ENCODE data around the gene MAPKAP1. TPM values are rescaled to one million over a fixed set of nuclear protein-coding genes. Genes with fewer than 3 reads are reported as not detected.
A peak's percentile ranks its signal among the peaks of the same experiment; 100 is the strongest.

The MAPKAP1 gene
- total and polyA plus RNA-seq, 2 experiments from 2014 or later, result 68.5 to 74.5 TPM

GRCh38 chr9:125496313-125496834 is 210.6 kb downstream of the MAPKAP1 start:
- 92 to 93% methylated on average over 7 of the region's 7 CpGs for WGBS, 2 experiments (ENCODE audit: low coverage in 1 of 2, low lambda C conversion rate in 2 of 2, missing lambda C conversion rate in 2 of 2)
- H3K27me3 ChIP-seq (replicated peaks; ENCODE audit: insufficient read depth), result no peaks in the 10 kb centered on the region
- no peak overlapping the region for H3K4me3 ChIP-seq
- H3K9me2 ChIP-seq (ENCODE audit: insufficient read depth), result no peaks in the 10 kb centered on the region
- no peak overlapping the region for H3K27ac ChIP-seq
- peaks cover 17% of the 10 kb centered on the region for H3K4me1 ChIP-seq (ENCODE audit: insufficient read depth)
- in situ Hi-C loops (cut with MboI), result no loop called here
- H3F3A ChIP-seq (ENCODE audit: insufficient read depth), result peaks cover 17% of the 10 kb centered on the region
- H2AFZ ChIP-seq, result no peak overlapping the region
- TF ChIP-seq EZH2 (IDR thresholded peaks at IDR 0.05; ENCODE audit: insufficient read depth, poor library complexity, severe bottlenecking) (no peak), EZH2phosphoT487 (IDR thresholded peaks at IDR 0.05; ENCODE audit: insufficient read depth, low read depth) (no peak)
- H3K79me2 ChIP-seq (ENCODE audit: insufficient read depth), result 0 out of 2 replicates have a peak, but pooled peaks cover 6% of the 10 kb centered on the region
- DNase-seq, result no peak
- no peak overlapping the region for H3K4me2 ChIP-seq (ENCODE audit: unreplicated experiment)
- H3K36me3 ChIP-seq (ENCODE audit: low read depth), result no peaks in the 10 kb centered on the region
- no peaks in the 10 kb centered on the region for H3K9me3 ChIP-seq (ENCODE audit: low read depth)
- H4K20me1 ChIP-seq (ENCODE audit: insufficient read depth), result no peaks in the 10 kb centered on the region
- H3K9ac ChIP-seq, result no peak overlapping the region

GRCh38 chr9:125495172-125496119 is 211.6 kb downstream of the MAPKAP1 start:
- Histone ChIP-seq H3K4me2 (ENCODE audit: unreplicated experiment) (no peak overlapping the region), H2AFZ (no peak overlapping the region), H3K36me3 (ENCODE audit: low read depth) (no peaks in the 10 kb centered on the region), H3K27me3 (replicated peaks; ENCODE audit: insufficient read depth) (no peaks in the 10 kb centered on the region), H3F3A (ENCODE audit: insufficient read depth) (peaks cover 17% of the 10 kb centered on the region), H3K9ac (no peak overlapping the region), H4K20me1 (ENCODE audit: insufficient read depth) (no peaks in the 10 kb centered on the region), H3K9me2 (ENCODE audit: insufficient read depth) (no peaks in the 10 kb centered on the region), H3K9me3 (ENCODE audit: low read depth) (no peaks in the 10 kb centered on the region), H3K79me2 (ENCODE audit: insufficient read depth) (0 out of 2 replicates have a peak, but pooled peaks cover 6% of the 10 kb centered on the region), H3K27ac (no peak overlapping the region), H3K4me1 (ENCODE audit: insufficient read depth) (peaks cover 17% of the 10 kb centered on the region), H3K4me3 (no peak overlapping the region)
- peak; percentile 9 for DNase-seq
- in situ Hi-C loops (cut with MboI), result no loop called here
- TF ChIP-seq EZH2 (IDR thresholded peaks at IDR 0.05; ENCODE audit: insufficient read depth, poor library complexity, severe bottlenecking) (no peak), EZH2phosphoT487 (IDR thresholded peaks at IDR 0.05; ENCODE audit: insufficient read depth, low read depth) (no peak)
- 90% methylated on average over 8 of the region's 8 CpGs for WGBS, 2 experiments (ENCODE audit: low coverage in 1 of 2, low lambda C conversion rate in 2 of 2, missing lambda C conversion rate in 2 of 2)

GRCh38 chr9:125494653-125494915 is 212.4 kb downstream of the MAPKAP1 start:
- no peak overlapping the region for H3K4me2 ChIP-seq (ENCODE audit: unreplicated experiment)
- no peak overlapping the region for H2AFZ ChIP-seq
- H3K4me1 ChIP-seq (ENCODE audit: insufficient read depth), result peaks cover 17% of the 10 kb centered on the region
- no peaks in the 10 kb centered on the region for H3K9me3 ChIP-seq (ENCODE audit: low read depth)
- no peaks in the 10 kb centered on the region for H3K36me3 ChIP-seq (ENCODE audit: low read depth)
- in situ Hi-C loops (cut with MboI), result no loop called here
- DNase-seq, result peak; percentile 69
- H3F3A ChIP-seq (ENCODE audit: insufficient read depth), result peaks cover 17% of the 10 kb centered on the region
- no peaks in the 10 kb centered on the region for H4K20me1 ChIP-seq (ENCODE audit: insufficient read depth)
- no peak overlapping the region for H3K9ac ChIP-seq
- no peak overlapping the region for H3K27ac ChIP-seq
- H3K27me3 ChIP-seq (replicated peaks; ENCODE audit: insufficient read depth), result no peaks in the 10 kb centered on the region
- TF ChIP-seq EZH2phosphoT487 (IDR thresholded peaks at IDR 0.05; ENCODE audit: insufficient read depth, low read depth), result no peak
- no peak for TF ChIP-seq EZH2 (IDR thresholded peaks at IDR 0.05; ENCODE audit: insufficient read depth, poor library complexity, severe bottlenecking)
- 0 out of 2 replicates have a peak, but pooled peaks cover 6% of the 10 kb centered on the region for H3K79me2 ChIP-seq (ENCODE audit: insufficient read depth)
- WGBS, 2 experiments (ENCODE audit: low coverage in 1 of 2, low lambda C conversion rate in 2 of 2, missing lambda C conversion rate in 2 of 2), result 89 to 100% methylated on average over 1 of the region's 1 CpG
- H3K9me2 ChIP-seq (ENCODE audit: insufficient read depth), result no peaks in the 10 kb centered on the region
- no peak overlapping the region for H3K4me3 ChIP-seq

GRCh38 chr9:125493881-125494652 is 212.9 kb downstream of the MAPKAP1 start:
- H2AFZ ChIP-seq, result no peak overlapping the region
- no peak overlapping the region for H3K4me3 ChIP-seq
- H3K9me3 ChIP-seq (ENCODE audit: low read depth), result no peaks in the 10 kb centered on the region
- H4K20me1 ChIP-seq (ENCODE audit: insufficient read depth), result no peaks in the 10 kb centered on the region
- H3K4me1 ChIP-seq (ENCODE audit: insufficient read depth), result peaks cover 17% of the 10 kb centered on the region
- H3K4me2 ChIP-seq (ENCODE audit: unreplicated experiment), result no peak overlapping the region
- no peak for TF ChIP-seq EZH2phosphoT487 (IDR thresholded peaks at IDR 0.05; ENCODE audit: insufficient read depth, low read depth)
- no peaks in the 10 kb centered on the region for H3K36me3 ChIP-seq (ENCODE audit: low read depth)
- no peaks in the 10 kb centered on the region for H3K9me2 ChIP-seq (ENCODE audit: insufficient read depth)
- whole genome bisulfite sequencing, 2 experiments (ENCODE audit: low coverage in 1 of 2, low lambda C conversion rate in 2 of 2, missing lambda C conversion rate in 2 of 2), result 89 to 92% methylated on average over 12 of the region's 12 CpGs
- in situ Hi-C loops (cut with MboI), result no loop called here
- peaks cover 17% of the 10 kb centered on the region for H3F3A ChIP-seq (ENCODE audit: insufficient read depth)
- no peak overlapping the region for H3K27ac ChIP-seq
- H3K9ac ChIP-seq, result no peak overlapping the region
- no peaks in the 10 kb centered on the region for H3K27me3 ChIP-seq (replicated peaks; ENCODE audit: insufficient read depth)
- peak; percentile 34 for DNase-seq
- H3K79me2 ChIP-seq (ENCODE audit: insufficient read depth), result 0 out of 2 replicates have a peak, but pooled peaks cover 6% of the 10 kb centered on the region

All from GM23248 (cell line).